ENCODE data around the gene SHISA9. TPM values are rescaled to one million over a fixed set of nuclear protein-coding genes. Genes with fewer than 3 reads are reported as not detected.
A peak's percentile ranks its signal among the peaks of the same experiment; 100 is the strongest.

The SHISA9 gene
- total RNA-seq, 2 donors from 2014 or later: 1.8 to 4.6 TPM

GRCh38 chr16:13076878-13077277, 175.5 kb downstream of the SHISA9 start:
- intact Hi-C loops (cut with DNase I): no loop called here
- no peak for TF ChIP-seq CTCF (IDR thresholded peaks at IDR 0.05)
- TF ChIP-seq POLR2A (IDR thresholded peaks at IDR 0.05): no peak
- Histone ChIP-seq H3K36me3 (replicated peaks in 1 of 2; ENCODE audit: insufficient read depth in 1 of 2, low read depth in 2 of 2) (no peaks in the 10 kb centered on the region), H3K4me1 (no peaks in the 10 kb centered on the region), H3K4me3 (no peak overlapping the region), H3K27ac (no peak overlapping the region), H3K27me3 (no peaks in the 10 kb centered on the region), H3K9me3 (no peaks in the 10 kb centered on the region)
- 69 to 70% methylated on average over 6 of the region's 6 CpGs for WGBS, 2 donors
- ATAC-seq: no peak
- no peak for DNase-seq

GRCh38 chr16:13077816-13078215, 176.4 kb downstream of the SHISA9 start:
- Histone ChIP-seq H3K9me3 (no peaks in the 10 kb centered on the region), H3K27ac (no peak overlapping the region), H3K4me3 (no peak overlapping the region), H3K36me3 (replicated peaks in 1 of 2; ENCODE audit: insufficient read depth in 1 of 2, low read depth in 2 of 2) (no peaks in the 10 kb centered on the region), H3K27me3 (no peaks in the 10 kb centered on the region), H3K4me1 (peaks cover 7% of the 10 kb centered on the region)
- ATAC-seq (no peak), DNase-seq (no peak)
- intact Hi-C loops (cut with DNase I): no loop called here
- 29 to 31% methylated on average over 1 of the region's 1 CpG for WGBS, 2 donors
- TF ChIP-seq CTCF (IDR thresholded peaks at IDR 0.05) (no peak), POLR2A (IDR thresholded peaks at IDR 0.05) (no peak)

GRCh38 chr16:13080531-13080930, 179.1 kb downstream of the SHISA9 start:
- H3K4me1 ChIP-seq: peaks cover 34% of the 10 kb centered on the region
- ATAC-seq (no peak), DNase-seq (no peak)
- 46 to 60% methylated on average over 3 of the region's 3 CpGs for WGBS, 2 donors
- no peak for TF ChIP-seq CTCF (IDR thresholded peaks at IDR 0.05)
- no peak for TF ChIP-seq POLR2A (IDR thresholded peaks at IDR 0.05)
- H3K4me3 ChIP-seq: no peak overlapping the region
- intact Hi-C loops (cut with DNase I): no loop called here
- H3K27ac ChIP-seq: no peak overlapping the region
- H3K36me3 ChIP-seq (replicated peaks in 1 of 2; ENCODE audit: insufficient read depth in 1 of 2, low read depth in 2 of 2): no peaks in the 10 kb centered on the region
- H3K9me3 ChIP-seq: no peaks in the 10 kb centered on the region
- H3K27me3 ChIP-seq: no peaks in the 10 kb centered on the region

- TF ChIP-seq CTCF (IDR thresholded peaks at IDR 0.05) (no peak), POLR2A (IDR thresholded peaks at IDR 0.05) (no peak)
- no peak for ATAC-seq
- Histone ChIP-seq H3K9me3 (no peaks in the 10 kb centered on the region), H3K27me3 (no peaks in the 10 kb centered on the region), H3K27ac (no peak overlapping the region), H3K4me3 (no peak overlapping the region), H3K4me1 (peaks cover 39% of the 10 kb centered on the region), H3K36me3 (replicated peaks in 1 of 2; ENCODE audit: insufficient read depth in 1 of 2, low read depth in 2 of 2) (no peaks in the 10 kb centered on the region)
- 81 to 84% methylated on average over 5 of the region's 5 CpGs for WGBS, 2 donors
- no peak for DNase-seq
- intact Hi-C loops (cut with DNase I): no loop called here
Measured at GRCh38 chr16:13081825-13082331, 180.5 kb downstream of the SHISA9 start.

GRCh38 chr16:13083681-13084080, 182.3 kb downstream of the SHISA9 start:
- WGBS, 2 donors: 5 to 7% methylated on average over 4 to 5 of the region's 5 CpGs
- peak; percentile 90 for ATAC-seq
- TF ChIP-seq POLR2A (IDR thresholded peaks at IDR 0.05) (no peak), CTCF (IDR thresholded peaks at IDR 0.05) (no peak)

More at GRCh38 chr16:13083681-13084080, 182.3 kb downstream of the SHISA9 start:
- DNase-seq: peak; percentile 74 to 88 (median 84)
- Histone ChIP-seq H3K27ac (peak overlapping the region; percentile 10 to 78 (median 74)), H3K9me3 (no peaks in the 10 kb centered on the region), H3K27me3 (no peaks in the 10 kb centered on the region), H3K4me1 (peaks cover 39% of the 10 kb centered on the region), H3K36me3 (replicated peaks in 1 of 2; ENCODE audit: insufficient read depth in 1 of 2, low read depth in 2 of 2) (no peaks in the 10 kb centered on the region), H3K4me3 (no peak overlapping the region)
- intact Hi-C loops (cut with DNase I): no loop called here
